GM13976 (cell line): ENCODE measurements around the gene TBC1D22A.

Experiments used
- DNase-seq: peaks from one replicate; pipeline ENCODE4 v3.0.0; 2012; ENCODE audit warnings: low spot score
- in situ Hi-C: fragments of 300-500 bp; cut with MboI; formaldehyde crosslinking; loops from one replicate; pipeline ENCODE4 v1.12.0; 2022; ENCODE audit warnings: low sequenced_read_pairs, mixed read lengths, inconsistent platforms; ENCODE audit not compliant: unreplicated experiment
- TF ChIP-seq, protein P1 (sequence below): IDR thresholded peaks from 2 replicates; pipeline ENCODE4 v1.5.1; 2012; ENCODE audit warnings: borderline replicate concordance, mild to moderate bottlenecking; ENCODE audit not compliant: insufficient read depth; ENCODE audit errors: extremely low read depth, missing control alignments, control extremely low read depth

The TBC1D22A gene

GRCh38 chr22:46887978-46888377, 125.5 kb downstream of the TBC1D22A start:
- in situ Hi-C loops = no loop called here
- TF ChIP-seq, protein P1, sequence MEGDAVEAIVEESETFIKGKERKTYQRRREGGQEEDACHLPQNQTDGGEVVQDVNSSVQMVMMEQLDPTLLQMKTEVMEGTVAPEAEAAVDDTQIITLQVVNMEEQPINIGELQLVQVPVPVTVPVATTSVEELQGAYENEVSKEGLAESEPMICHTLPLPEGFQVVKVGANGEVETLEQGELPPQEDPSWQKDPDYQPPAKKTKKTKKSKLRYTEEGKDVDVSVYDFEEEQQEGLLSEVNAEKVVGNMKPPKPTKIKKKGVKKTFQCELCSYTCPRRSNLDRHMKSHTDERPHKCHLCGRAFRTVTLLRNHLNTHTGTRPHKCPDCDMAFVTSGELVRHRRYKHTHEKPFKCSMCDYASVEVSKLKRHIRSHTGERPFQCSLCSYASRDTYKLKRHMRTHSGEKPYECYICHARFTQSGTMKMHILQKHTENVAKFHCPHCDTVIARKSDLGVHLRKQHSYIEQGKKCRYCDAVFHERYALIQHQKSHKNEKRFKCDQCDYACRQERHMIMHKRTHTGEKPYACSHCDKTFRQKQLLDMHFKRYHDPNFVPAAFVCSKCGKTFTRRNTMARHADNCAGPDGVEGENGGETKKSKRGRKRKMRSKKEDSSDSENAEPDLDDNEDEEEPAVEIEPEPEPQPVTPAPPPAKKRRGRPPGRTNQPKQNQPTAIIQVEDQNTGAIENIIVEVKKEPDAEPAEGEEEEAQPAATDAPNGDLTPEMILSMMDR = no peak
- DNase-seq = no peak

- no peak for DNase-seq
- TF ChIP-seq, protein P1 = no peak
- in situ Hi-C loops = no loop called here
Measured at GRCh38 chr22:46890819-46891218, 128.4 kb downstream of the TBC1D22A start.

DNA sequence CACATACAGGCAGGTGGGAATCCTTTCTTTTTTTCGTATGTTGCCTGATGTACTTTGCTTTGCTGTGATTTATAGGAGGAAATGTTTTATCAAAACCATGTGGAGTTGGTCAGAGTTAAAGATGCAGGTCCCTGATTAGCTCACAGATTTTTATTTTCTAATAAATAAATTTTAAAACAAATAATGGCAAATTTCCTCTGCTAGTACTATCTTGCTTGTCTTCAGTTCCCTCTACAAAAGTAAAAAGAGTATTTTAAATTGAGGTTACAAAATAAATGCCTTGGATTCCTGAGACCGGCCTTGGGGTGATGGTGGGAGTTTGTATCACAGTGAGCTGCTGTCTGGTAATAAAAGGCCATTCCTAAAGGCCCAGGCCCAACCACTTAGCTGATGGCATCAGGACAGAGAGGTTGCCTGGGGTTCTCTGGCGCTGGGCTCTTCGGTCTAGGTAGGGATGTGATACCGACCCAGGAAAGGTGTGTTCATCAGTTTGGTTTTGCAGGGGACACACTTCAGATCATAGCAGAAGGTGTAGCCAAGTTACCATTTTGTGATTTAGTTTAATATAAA, 129.0 kb downstream of the TBC1D22A start:
- TF ChIP-seq, protein P1 = no peak
- in situ Hi-C loops = no loop called here
- no peak for DNase-seq

DNA sequence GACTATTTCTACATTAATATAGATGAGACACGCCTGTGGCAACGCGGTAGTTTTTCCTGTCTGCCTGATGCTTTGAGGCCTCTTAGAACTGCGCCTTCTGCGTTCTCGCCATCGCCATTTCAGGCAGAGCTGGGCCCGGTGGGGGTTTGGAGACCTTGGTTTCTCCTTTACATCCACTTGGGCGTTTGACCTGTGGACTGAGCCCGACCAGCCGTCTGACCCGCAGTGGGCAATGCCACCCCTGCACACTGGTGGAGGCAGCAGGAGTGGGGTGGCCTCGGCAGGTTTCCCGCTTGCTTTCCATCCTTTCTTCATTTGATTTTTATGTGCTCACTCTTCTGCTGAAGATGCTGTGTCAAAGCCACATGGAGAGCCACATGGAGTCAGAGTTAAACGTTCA, 130.4 kb downstream of the TBC1D22A start:
- no peak for DNase-seq
- TF ChIP-seq, protein P1 = no peak
- in situ Hi-C loops = no loop called here

GRCh38 chr22:46893281-46894020, 131.0 kb downstream of the TBC1D22A start:
- TF ChIP-seq, protein P1 = no peak
- DNase-seq = no peak
- in situ Hi-C loops = no loop called here

GRCh38 chr22:46894081-46894671, 131.7 kb downstream of the TBC1D22A start:
- TF ChIP-seq, protein P1 = no peak
- no peak for DNase-seq
- in situ Hi-C loops = no loop called here
